CD4-positive, alpha-beta memory T cell (primary cell): ENCODE data around the gene NBEA. TPM values are rescaled to one million over a fixed set of nuclear protein-coding genes. Genes with fewer than 3 reads are reported as not detected.

ENCODE experiments used
- CTCF ChIA-PET: fragments of 350-600 bp; sonication (Branson Sonifier 250); formaldehyde crosslinking; loops from one replicate; lab custom pipeline; 2021; ENCODE audit warnings: inconsistent platforms; ENCODE audit not compliant: partially characterized antibody; lab: Charles Lee
- POLR2A ChIA-PET: fragments of 350-600 bp; sonication (Branson Sonifier 250); formaldehyde crosslinking; loops from one replicate; lab custom pipeline; 2021; ENCODE audit not compliant: partially characterized antibody; lab: Charles Lee
- DNase-seq, 5 donors: peaks; one replicate each; pipeline versions ENCODE4 v3.0.0 to v3.0.0-alpha.2; 2020 to 2022; ENCODE audit warnings: mixed read lengths in 1 of 5
- H3K27ac ChIP-seq: one replicate; pipeline ENCODE4 v1.7.0; 2013; ENCODE audit warnings: low read depth, low read length
- H3K27me3 ChIP-seq: 2 replicates; pipeline ENCODE4 v1.7.0; 2013; ENCODE audit warnings: mild to moderate bottlenecking, low read length, moderate library complexity; ENCODE audit not compliant: insufficient read depth
- H3K36me3 ChIP-seq: 2 replicates; pipeline ENCODE4 v1.7.0; 2013; ENCODE audit warnings: mild to moderate bottlenecking, low read length, moderate library complexity; ENCODE audit not compliant: insufficient read depth
- H3K4me1 ChIP-seq: 2 replicates; pipeline ENCODE4 v1.7.0; 2013; ENCODE audit warnings: mild to moderate bottlenecking, low read length, moderate library complexity; ENCODE audit not compliant: insufficient read depth
- H3K4me3 ChIP-seq, 2 donors: one replicate each; pipeline ENCODE4 v1.7.0; 2013; ENCODE audit warnings: low read length in 2 of 2, mild to moderate bottlenecking in 1 of 2
- H3K9me3 ChIP-seq, 2 donors: one replicate each; pipeline ENCODE4 v1.7.0; 2013; ENCODE audit warnings: low read length in 2 of 2, control low read depth in 1 of 2; ENCODE audit not compliant: control insufficient read depth in 1 of 2
- H3K27ac Mint-ChIP-seq, 7 donors: one replicate each; pipeline ENCODE4 v1.8.0; 2020 to 2021; ENCODE audit warnings: mixed read lengths in 7 of 7, mild to moderate bottlenecking in 6 of 7, inconsistent platforms in 3 of 7, moderate library complexity in 3 of 7
- H3K27me3 Mint-ChIP-seq, 2 donors: one replicate each; pipeline ENCODE4 v1.8.0; 2020 to 2021; ENCODE audit warnings: mixed read lengths in 2 of 2
- H3K36me3 Mint-ChIP-seq, 2 donors: one replicate each; pipeline ENCODE4 v1.8.0; 2020 to 2021; ENCODE audit warnings: mixed read lengths in 2 of 2, inconsistent platforms in 1 of 2, mild to moderate bottlenecking in 1 of 2
- H3K4me1 Mint-ChIP-seq, 4 donors: one replicate each; pipeline ENCODE4 v1.8.0; 2020 to 2021; ENCODE audit warnings: mixed read lengths in 4 of 4, mild to moderate bottlenecking in 1 of 4
- H3K4me3 Mint-ChIP-seq, 8 donors: one replicate each; pipeline ENCODE4 v1.8.0; 2020 to 2021; ENCODE audit warnings: mixed read lengths in 8 of 8, mild to moderate bottlenecking in 7 of 8, moderate library complexity in 6 of 8, inconsistent platforms in 3 of 8
- H3K9me3 Mint-ChIP-seq, 8 donors: one replicate each; pipeline ENCODE4 v1.8.0; 2020 to 2021; ENCODE audit warnings: mixed read lengths in 8 of 8, mild to moderate bottlenecking in 5 of 8, inconsistent platforms in 3 of 8, moderate library complexity in 1 of 8
- intact Hi-C: fragments of 100-400 bp; cut with micrococcal nuclease; formaldehyde crosslinking; loops from one replicate; pipeline ENCODE4 v1.15.1; 2023
- polyA plus RNA-seq, 2 donors: library from polyadenylated mRNA; unstranded; fragments of 300-500 nt; fragmentation: Illumina TruSeq; gene quantifications; one replicate each; pipeline ENCODE4 v1.2.3, GENCODE V29; 2021
- total RNA-seq, 2 experiments: library from RNA; stranded (reverse); gene quantifications; one replicate each; pipeline ENCODE4 v1.2.3, GENCODE V29; 2021

NBEA gene
- total and polyA plus RNA-seq, 4 experiments from 2014 or later = 0.48 to 1.8 (median 1.1) TPM

- no peaks in the 10 kb centered on the region for H3K27me3 Mint-ChIP-seq
- no peak overlapping the region for H3K4me3 ChIP-seq
- no peak for DNase-seq
- H3K9me3 Mint-ChIP-seq = peaks cover 0 to 17% (median 11%) of the 10 kb centered on the region in 8 donors
- intact Hi-C loops = no loop called here
- no peak overlapping the region for H3K27ac ChIP-seq
- H3K4me1 ChIP-seq = no peaks in the 10 kb centered on the region
- H3K27ac Mint-ChIP-seq = no peak overlapping the region
- no peaks in the 10 kb centered on the region for H3K9me3 ChIP-seq
- ChIA-PET CTCF (no interaction called here), POLR2A (no interaction called here)
- H3K27me3 ChIP-seq = no peaks in the 10 kb centered on the region
- H3K4me1 Mint-ChIP-seq = no peaks in the 10 kb centered on the region
- H3K36me3 ChIP-seq = no peaks in the 10 kb centered on the region
- no peak overlapping the region for H3K4me3 Mint-ChIP-seq
- H3K36me3 Mint-ChIP-seq = no peaks in the 10 kb centered on the region
Measured at GRCh38 chr13:35332134-35332533, 390.1 kb downstream of the NBEA start.

DNA sequence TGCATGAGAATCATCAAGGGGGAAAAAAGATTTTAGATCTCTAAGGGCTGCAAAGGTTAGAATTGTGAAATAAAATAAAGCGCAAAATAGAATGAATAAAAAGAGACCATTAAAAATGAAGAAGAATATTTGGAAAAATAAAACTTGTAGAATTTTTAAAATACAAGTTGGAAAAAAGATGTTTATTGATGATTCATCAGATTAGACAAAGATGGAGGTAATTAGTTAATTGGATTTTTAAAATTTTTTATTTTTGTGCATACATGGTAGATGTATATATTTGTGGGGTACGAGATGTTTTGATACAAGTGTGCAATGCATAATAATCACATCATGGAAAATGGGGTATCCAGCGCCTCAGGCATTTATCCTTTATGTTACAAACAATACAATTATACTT, 391.1 kb downstream of the NBEA start:
- intact Hi-C loops = no loop called here
- Histone ChIP-seq H3K36me3 (no peaks in the 10 kb centered on the region), H3K27me3 (no peaks in the 10 kb centered on the region), H3K4me1 (no peaks in the 10 kb centered on the region), H3K9me3 (no peaks in the 10 kb centered on the region), H3K4me3 (no peak overlapping the region), H3K27ac (no peak overlapping the region)
- Mint-ChIP-seq H3K4me3 (no peak overlapping the region), H3K36me3 (no peaks in the 10 kb centered on the region), H3K4me1 (no peaks in the 10 kb centered on the region), H3K27me3 (no peaks in the 10 kb centered on the region), H3K27ac (no peak overlapping the region), H3K9me3 (peaks cover 0 to 17% (median 8%) of the 10 kb centered on the region in 8 donors)
- POLR2A ChIA-PET = no interaction called here
- CTCF ChIA-PET = no interaction called here
- no peak for DNase-seq

- CTCF ChIA-PET = no interaction called here
- H3K36me3 Mint-ChIP-seq = no peaks in the 10 kb centered on the region
- no peak overlapping the region for H3K4me3 ChIP-seq
- no peaks in the 10 kb centered on the region for H3K4me1 Mint-ChIP-seq
- no peak for DNase-seq
- no peaks in the 10 kb centered on the region for H3K27me3 Mint-ChIP-seq
- intact Hi-C loops = no loop called here
- no peaks in the 10 kb centered on the region for H3K4me1 ChIP-seq
- no peak overlapping the region for H3K27ac ChIP-seq
- no peak overlapping the region for H3K4me3 Mint-ChIP-seq
- H3K27me3 ChIP-seq = no peaks in the 10 kb centered on the region
- no peaks in the 10 kb centered on the region for H3K36me3 ChIP-seq
- POLR2A ChIA-PET = no interaction called here
- H3K9me3 ChIP-seq = no peaks in the 10 kb centered on the region
- H3K27ac Mint-ChIP-seq = no peak overlapping the region
- peaks cover 0 to 6% (median 3%) of the 10 kb centered on the region in 8 donors for H3K9me3 Mint-ChIP-seq
Measured at GRCh38 chr13:35342440-35342839, 400.4 kb downstream of the NBEA start.

GRCh38 chr13:35343417-35343816, 401.3 kb downstream of the NBEA start:
- Histone ChIP-seq H3K4me3 (no peak overlapping the region), H3K9me3 (no peaks in the 10 kb centered on the region), H3K36me3 (no peaks in the 10 kb centered on the region), H3K27me3 (no peaks in the 10 kb centered on the region), H3K4me1 (no peaks in the 10 kb centered on the region), H3K27ac (no peak overlapping the region)
- ChIA-PET POLR2A (no interaction called here), CTCF (no interaction called here)
- Mint-ChIP-seq H3K4me3 (no peak overlapping the region), H3K4me1 (no peaks in the 10 kb centered on the region), H3K27me3 (no peaks in the 10 kb centered on the region), H3K9me3 (peaks cover 0 to 6% (median 2%) of the 10 kb centered on the region in 8 donors), H3K27ac (no peak overlapping the region), H3K36me3 (no peaks in the 10 kb centered on the region)
- no peak for DNase-seq
- intact Hi-C loops = no loop called here

DNA sequence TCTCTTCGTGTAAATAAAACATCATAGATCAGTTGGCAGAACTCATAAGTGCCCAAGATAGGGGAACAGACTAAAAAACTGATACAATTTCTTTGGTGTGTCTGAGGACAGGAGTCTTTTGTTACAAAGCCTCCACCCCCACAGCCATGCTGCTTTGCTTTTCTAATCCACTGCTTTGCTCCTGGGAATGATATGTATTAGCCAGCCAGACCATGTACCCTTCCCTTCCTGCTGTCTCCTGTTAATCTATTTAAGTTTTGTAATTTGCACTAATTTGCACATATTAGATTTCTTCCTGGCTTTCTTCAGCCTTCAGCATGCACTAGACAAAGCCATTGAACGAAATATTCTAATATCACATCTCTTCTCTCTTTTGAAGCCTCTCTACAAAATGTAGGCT, 403.9 kb downstream of the NBEA start:
- Mint-ChIP-seq H3K4me1 (no peaks in the 10 kb centered on the region), H3K4me3 (no peak overlapping the region), H3K9me3 (peaks cover 0 to 4% (median 0%) of the 10 kb centered on the region in 8 donors), H3K27me3 (no peaks in the 10 kb centered on the region), H3K36me3 (no peaks in the 10 kb centered on the region), H3K27ac (no peak overlapping the region)
- ChIA-PET POLR2A (no interaction called here), CTCF (no interaction called here)
- Histone ChIP-seq H3K4me1 (no peaks in the 10 kb centered on the region), H3K36me3 (no peaks in the 10 kb centered on the region), H3K4me3 (no peak overlapping the region), H3K27ac (no peak overlapping the region), H3K27me3 (no peaks in the 10 kb centered on the region), H3K9me3 (no peaks in the 10 kb centered on the region)
- intact Hi-C loops = no loop called here
- no peak for DNase-seq

- Mint-ChIP-seq H3K9me3 (peaks cover 0 to 4% (median 0%) of the 10 kb centered on the region in 8 donors), H3K27me3 (no peaks in the 10 kb centered on the region), H3K36me3 (no peaks in the 10 kb centered on the region), H3K4me3 (no peak overlapping the region), H3K27ac (no peak overlapping the region), H3K4me1 (no peaks in the 10 kb centered on the region)
- Histone ChIP-seq H3K27me3 (no peaks in the 10 kb centered on the region), H3K4me3 (no peak overlapping the region), H3K27ac (no peak overlapping the region), H3K4me1 (no peaks in the 10 kb centered on the region), H3K36me3 (no peaks in the 10 kb centered on the region), H3K9me3 (no peaks in the 10 kb centered on the region)
- POLR2A ChIA-PET = no interaction called here
- no peak for DNase-seq
- CTCF ChIA-PET = no interaction called here
- intact Hi-C loops = no loop called here
Measured at GRCh38 chr13:35346494-35346893, 404.4 kb downstream of the NBEA start.

DNA sequence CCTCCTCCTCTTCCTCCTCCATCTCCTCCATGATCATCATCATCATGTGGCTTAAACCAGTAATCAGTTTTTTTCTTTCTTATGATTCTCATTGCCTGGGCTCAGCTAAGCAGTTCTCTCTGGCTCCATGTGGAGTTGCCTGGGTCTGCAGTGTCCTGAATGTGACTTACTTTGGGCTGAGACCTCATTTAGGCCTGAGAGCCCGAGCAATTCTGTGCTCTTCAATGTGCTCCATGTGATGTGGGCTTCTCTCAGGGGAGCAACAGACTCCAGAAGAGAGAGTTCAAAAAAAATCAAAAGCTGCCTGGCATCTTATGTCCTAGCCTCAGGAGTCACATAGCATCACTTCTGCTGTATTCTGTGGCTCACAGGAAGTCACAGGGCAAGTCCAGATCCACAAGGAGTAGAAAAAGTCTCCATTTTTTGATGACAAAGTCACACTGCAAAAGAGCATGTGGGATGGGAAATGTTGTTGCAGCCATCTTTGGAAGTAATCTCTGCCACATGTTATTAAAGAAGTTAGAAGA, 405.7 kb downstream of the NBEA start:
- intact Hi-C loops = no loop called here
- Histone ChIP-seq H3K27me3 (no peaks in the 10 kb centered on the region), H3K9me3 (no peaks in the 10 kb centered on the region), H3K36me3 (no peaks in the 10 kb centered on the region), H3K4me1 (no peaks in the 10 kb centered on the region), H3K27ac (no peak overlapping the region), H3K4me3 (no peak overlapping the region)
- ChIA-PET POLR2A (no interaction called here), CTCF (no interaction called here)
- no peak overlapping the region for H3K4me3 Mint-ChIP-seq
- DNase-seq = no peak
- no peak overlapping the region for H3K27ac Mint-ChIP-seq
- peaks cover 0 to 4% (median 0%) of the 10 kb centered on the region in 8 donors for H3K9me3 Mint-ChIP-seq
- H3K27me3 Mint-ChIP-seq = no peaks in the 10 kb centered on the region
- no peaks in the 10 kb centered on the region for H3K36me3 Mint-ChIP-seq
- no peaks in the 10 kb centered on the region for H3K4me1 Mint-ChIP-seq

- POLR2A ChIA-PET = no interaction called here
- Mint-ChIP-seq H3K36me3 (no peaks in the 10 kb centered on the region), H3K4me3 (no peak overlapping the region)
Measured at GRCh38 chr13:35349052-35349451, 407.0 kb downstream of the NBEA start.

More at GRCh38 chr13:35349052-35349451, 407.0 kb downstream of the NBEA start:
- no peaks in the 10 kb centered on the region for H3K27me3 ChIP-seq
- Mint-ChIP-seq H3K9me3 (peaks cover 0 to 4% (median 0%) of the 10 kb centered on the region in 8 donors), H3K27ac (no peak overlapping the region), H3K4me1 (no peaks in the 10 kb centered on the region), H3K27me3 (no peaks in the 10 kb centered on the region)
- intact Hi-C loops = no loop called here
- no peaks in the 10 kb centered on the region for H3K4me1 ChIP-seq
- H3K9me3 ChIP-seq = no peaks in the 10 kb centered on the region
- H3K36me3 ChIP-seq = no peaks in the 10 kb centered on the region
- DNase-seq = no peak
- H3K4me3 ChIP-seq = no peak overlapping the region
- CTCF ChIA-PET = interaction anchor here (0.9 kb wide), 1 partner anchor 8 kb away, joined by 4 read pairs; no protein-coding TSS in a partner anchor
- H3K27ac ChIP-seq = no peak overlapping the region
